Mucosa of rectum (tissue), 2 donors: Measurements from ENCODE around the gene APOD.

Experiments used
- H3K27ac ChIP-seq, 2 donors: one replicate each; pipeline ENCODE4 v1.7.0; 2013; ENCODE audit warnings: inconsistent platforms in 2 of 2, low read depth in 2 of 2, low read length in 2 of 2
- H3K27me3 ChIP-seq, 2 donors: one replicate each; pipeline ENCODE4 v1.7.0; 2013; ENCODE audit warnings: low read length in 2 of 2; ENCODE audit not compliant: control insufficient read depth in 2 of 2, insufficient read depth in 2 of 2
- H3K36me3 ChIP-seq, 2 donors: one replicate each; pipeline ENCODE4 v1.7.0; 2013; ENCODE audit warnings: low read length in 2 of 2; ENCODE audit not compliant: control insufficient read depth in 2 of 2, insufficient read depth in 2 of 2
- H3K4me1 ChIP-seq, 2 donors: one replicate each; pipeline ENCODE4 v1.7.0; 2013; ENCODE audit warnings: low read length in 2 of 2, mild to moderate bottlenecking in 1 of 2; ENCODE audit not compliant: control insufficient read depth in 2 of 2, insufficient read depth in 2 of 2
- H3K4me3 ChIP-seq, 2 donors: one replicate each; pipeline ENCODE4 v1.7.0; 2013; ENCODE audit warnings: low read length in 2 of 2
- H3K9ac ChIP-seq, 2 donors: one replicate each; pipeline ENCODE4 v1.7.0; 2013; ENCODE audit warnings: low read length in 2 of 2, low read depth in 1 of 2, mild to moderate bottlenecking in 1 of 2
- H3K9me3 ChIP-seq, 2 donors: one replicate each; pipeline ENCODE4 v1.7.0; 2013; ENCODE audit warnings: low read length in 2 of 2; ENCODE audit not compliant: control insufficient read depth in 2 of 2
- donor health status: healthy.
- donor health status: Normal muscosa, but diverticular disease.

APOD gene

GRCh38 chr3:195532345-195532744, 51.4 kb downstream of the APOD start:
- H3K4me3 ChIP-seq: no peak overlapping the region
- no peak overlapping the region for H3K27ac ChIP-seq
- H3K27me3 ChIP-seq: no peaks in the 10 kb centered on the region
- no peaks in the 10 kb centered on the region for H3K9me3 ChIP-seq
- no peak overlapping the region for H3K9ac ChIP-seq
- H3K4me1 ChIP-seq: no peaks in the 10 kb centered on the region
- no peaks in the 10 kb centered on the region for H3K36me3 ChIP-seq

DNA sequence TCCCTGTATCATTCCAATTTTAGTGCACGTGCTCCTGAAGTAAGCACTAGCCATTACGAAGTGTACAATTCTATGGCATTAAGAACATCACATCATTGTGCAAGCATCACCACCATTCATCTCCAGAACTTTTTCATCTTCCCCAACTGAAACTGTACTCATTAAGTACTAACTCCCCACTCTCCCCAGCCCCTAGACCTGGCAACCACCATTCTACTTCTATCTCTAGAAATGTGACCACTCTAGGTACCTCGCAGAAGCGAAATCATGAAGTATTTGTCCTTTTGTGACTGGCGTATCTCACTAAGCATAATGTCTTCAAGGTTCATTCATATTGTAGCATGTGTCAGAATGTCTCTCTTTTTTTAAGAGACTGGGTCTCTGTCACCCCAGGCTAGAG, 52.1 kb downstream of the APOD start:
- Histone ChIP-seq H3K27me3 (no peaks in the 10 kb centered on the region), H3K9ac (no peak overlapping the region), H3K4me3 (no peak overlapping the region), H3K27ac (no peak overlapping the region), H3K9me3 (no peaks in the 10 kb centered on the region), H3K4me1 (no peaks in the 10 kb centered on the region), H3K36me3 (no peaks in the 10 kb centered on the region)

GRCh38 chr3:195526492-195526891, 57.2 kb downstream of the APOD start:
- Histone ChIP-seq H3K4me1 (no peaks in the 10 kb centered on the region), H3K4me3 (no peak overlapping the region), H3K9me3 (no peaks in the 10 kb centered on the region), H3K9ac (no peak overlapping the region), H3K27me3 (no peaks in the 10 kb centered on the region), H3K27ac (no peak overlapping the region), H3K36me3 (peaks cover 15 to 20% of the 10 kb centered on the region in 2 donors)

DNA sequence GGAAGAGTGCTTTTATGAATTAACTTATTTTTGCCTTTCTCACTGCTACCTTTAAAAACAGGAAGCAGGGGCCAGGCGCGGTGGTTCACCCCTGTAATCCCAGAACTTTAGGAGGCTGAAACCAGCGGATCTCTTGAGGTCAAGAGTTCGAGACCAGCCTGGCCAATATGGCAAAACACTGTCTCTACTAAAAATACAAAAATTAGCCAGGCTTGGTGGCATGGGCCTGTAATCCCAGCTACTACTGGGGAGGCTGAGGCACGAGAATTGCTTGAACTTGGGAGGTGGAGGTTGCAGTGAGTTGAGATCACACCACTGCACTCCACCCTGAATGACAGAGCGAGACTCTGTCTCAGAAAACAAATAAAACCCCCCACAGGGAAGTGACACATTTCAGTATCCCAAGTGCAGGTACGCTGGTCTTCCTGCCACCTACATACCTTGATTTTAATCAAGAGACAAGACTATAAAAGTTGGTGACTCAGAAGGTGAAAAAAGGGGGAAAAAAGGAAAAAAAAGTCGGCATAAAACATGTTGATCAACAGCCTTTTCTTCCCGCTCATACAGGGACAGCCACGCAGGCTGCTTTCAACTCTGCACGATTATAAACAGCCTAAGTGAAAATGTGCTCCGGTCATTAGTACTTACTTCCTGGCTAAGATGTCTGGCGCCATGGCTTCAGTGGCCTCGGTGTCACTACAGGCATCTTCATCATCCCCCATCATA, 59.4 kb downstream of the APOD start:
- no peak overlapping the region for H3K9ac ChIP-seq
- H3K36me3 ChIP-seq: peaks cover 15 to 20% of the 10 kb centered on the region in 2 donors
- no peaks in the 10 kb centered on the region for H3K27me3 ChIP-seq
- H3K4me1 ChIP-seq: no peaks in the 10 kb centered on the region
- H3K9me3 ChIP-seq: no peaks in the 10 kb centered on the region
- no peak overlapping the region for H3K27ac ChIP-seq
- H3K4me3 ChIP-seq: no peak overlapping the region

GRCh38 chr3:195522254-195523023, 61.3 kb downstream of the APOD start:
- Histone ChIP-seq H3K9ac (no peak overlapping the region), H3K9me3 (no peaks in the 10 kb centered on the region), H3K27me3 (no peaks in the 10 kb centered on the region), H3K4me3 (peak overlapping the region in 1 of 2 donors; percentile 39), H3K27ac (no peak overlapping the region), H3K36me3 (peaks cover 15 to 24% of the 10 kb centered on the region in 2 donors), H3K4me1 (no peaks in the 10 kb centered on the region)
